Stimulated activated naive CD8-positive, alpha-beta T cell treated with anti-CD3 and anti-CD28 coated beads, Interleukin-15, amount 100 ng/mL, for 72 hours (primary cell): Measurements from ENCODE around the gene FGF12.
"Not testable (repeated sequence)": the region's sequence is repeated elsewhere in the genome, so short reads cannot be mapped to it uniquely, and the experiment has no call there.

Experiments
- ATAC-seq: fragments of 150-1000 bp; cut with Tn5 transposase; 2 replicates; pipeline ENCODE4 v1.10.0; 2021; ENCODE audit warnings: mild to moderate bottlenecking, moderate library complexity
- DNase-seq, 2 donors: peaks; one replicate each; pipeline ENCODE4 v3.0.0; 2021 to 2022
- H3K27ac Mint-ChIP-seq, 2 donors: one replicate each; pipeline ENCODE4 v1.8.0; 2022; ENCODE audit warnings: mild to moderate bottlenecking in 2 of 2, mixed read lengths in 2 of 2, moderate library complexity in 2 of 2
- H3K27me3 Mint-ChIP-seq: one replicate; pipeline ENCODE4 v1.8.0; 2022; ENCODE audit warnings: mixed read lengths
- H3K4me1 Mint-ChIP-seq: one replicate; pipeline ENCODE4 v1.8.0; 2022; ENCODE audit warnings: mild to moderate bottlenecking, mixed read lengths
- H3K4me3 Mint-ChIP-seq, 2 donors: one replicate each; pipeline ENCODE4 v1.8.0; 2022; ENCODE audit warnings: mild to moderate bottlenecking in 2 of 2, mixed read lengths in 2 of 2, moderate library complexity in 1 of 2
- H3K9me3 Mint-ChIP-seq, 2 donors: one replicate each; pipeline ENCODE4 v1.8.0; 2022; ENCODE audit warnings: mixed read lengths in 2 of 2

FGF12 gene

DNA sequence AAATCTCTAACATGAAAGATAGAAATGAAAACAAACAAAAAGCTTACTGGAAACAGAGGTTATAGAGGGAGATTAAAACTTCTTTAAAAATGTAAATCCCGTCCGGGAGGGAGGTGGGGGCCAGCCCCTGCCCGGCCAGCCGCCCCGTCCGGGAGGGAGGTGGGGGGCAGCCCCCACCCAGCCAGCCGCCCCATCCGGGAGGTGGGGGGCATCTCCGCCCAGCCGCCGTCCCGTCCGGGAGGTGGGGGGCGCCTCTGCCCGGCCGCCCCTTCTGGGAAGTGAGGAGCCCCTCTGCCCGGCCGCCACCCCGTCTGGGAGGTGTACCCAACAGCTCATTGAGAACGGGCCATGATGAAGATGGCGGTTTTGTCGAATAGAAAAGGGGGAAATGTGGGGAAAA lies 16.2 kb downstream of the FGF12 start:
- H3K4me1 Mint-ChIP-seq, H3K4me3 Mint-ChIP-seq, H3K27me3 Mint-ChIP-seq, H3K9me3 Mint-ChIP-seq, H3K27ac Mint-ChIP-seq, DNase-seq: not testable (repeated sequence)
- peak; percentile 56 for ATAC-seq

DNA sequence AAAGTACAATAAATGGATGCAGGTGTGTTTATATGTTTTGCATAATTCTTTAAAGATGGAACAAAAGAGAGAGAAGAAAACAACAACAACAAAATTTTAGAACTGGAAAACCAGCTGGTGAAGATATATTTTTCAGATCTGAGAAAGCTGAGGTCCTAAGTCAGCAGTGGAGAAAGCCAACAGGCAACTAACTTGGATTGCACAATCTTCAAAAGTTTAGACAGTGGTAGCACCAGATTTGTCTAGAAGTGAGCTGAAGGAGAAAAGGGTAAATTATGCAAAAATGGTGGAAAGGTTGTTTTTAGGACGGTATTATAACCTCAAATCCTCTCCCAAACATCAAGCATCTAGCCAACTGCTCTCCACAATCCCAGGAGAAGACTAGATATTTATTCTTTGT lies 17.0 kb downstream of the FGF12 start:
- DNase-seq = no peak
- Mint-ChIP-seq H3K27ac (no peak overlapping the region), H3K4me3 (no peak overlapping the region), H3K9me3 (peaks cover 0 to 6% of the 10 kb centered on the region in 2 donors), H3K27me3 (no peaks in the 10 kb centered on the region), H3K4me1 (no peaks in the 10 kb centered on the region)
- ATAC-seq = no peak

DNA sequence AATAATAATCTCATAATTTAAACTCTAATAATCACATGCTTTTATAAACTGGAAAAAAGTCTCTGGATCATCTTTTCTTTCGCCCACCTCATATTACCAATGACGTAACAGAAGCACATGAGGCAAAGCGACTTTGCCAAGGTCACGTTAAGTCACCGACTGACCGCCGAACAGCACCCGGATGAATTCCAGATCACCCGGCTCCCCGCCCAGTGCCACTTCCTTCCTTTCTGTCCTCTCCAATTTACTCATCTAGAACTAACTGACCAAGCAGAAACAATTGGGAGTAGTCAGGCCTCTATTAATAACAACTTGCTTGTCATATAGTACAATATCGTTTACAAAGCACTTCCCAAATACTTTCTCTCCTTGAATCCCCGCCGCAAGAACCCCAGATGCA lies 21.1 kb downstream of the FGF12 start:
- Mint-ChIP-seq H3K4me1 (no peaks in the 10 kb centered on the region), H3K9me3 (peaks cover 0 to 6% of the 10 kb centered on the region in 2 donors), H3K4me3 (no peak overlapping the region), H3K27ac (no peak overlapping the region), H3K27me3 (no peaks in the 10 kb centered on the region)
- DNase-seq = no peak
- ATAC-seq = no peak

DNA sequence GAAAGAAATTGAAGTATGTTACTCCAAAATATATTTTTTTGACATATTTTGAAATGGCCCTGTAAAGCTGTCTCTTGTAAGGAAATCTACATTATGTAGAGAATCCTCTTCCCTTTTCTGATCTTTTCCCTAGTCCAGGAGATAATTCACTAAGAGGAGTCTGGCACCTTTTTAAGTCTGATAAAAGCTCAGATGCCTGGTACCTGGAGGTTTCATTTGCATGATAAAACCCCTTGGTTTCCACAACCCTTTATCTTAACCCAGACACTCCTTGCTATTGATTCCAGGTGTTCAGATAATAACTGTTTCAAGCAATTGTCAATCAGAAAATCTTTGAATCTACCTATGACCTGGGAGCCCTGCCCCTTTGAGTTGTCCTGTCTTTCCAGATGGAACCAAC lies 26.5 kb downstream of the FGF12 start:
- H3K4me3 Mint-ChIP-seq = no peak overlapping the region
- H3K4me1 Mint-ChIP-seq = no peaks in the 10 kb centered on the region
- H3K27ac Mint-ChIP-seq = no peak overlapping the region
- no peak for DNase-seq
- no peak for ATAC-seq
- H3K27me3 Mint-ChIP-seq = no peaks in the 10 kb centered on the region
- no peaks in the 10 kb centered on the region for H3K9me3 Mint-ChIP-seq

DNA sequence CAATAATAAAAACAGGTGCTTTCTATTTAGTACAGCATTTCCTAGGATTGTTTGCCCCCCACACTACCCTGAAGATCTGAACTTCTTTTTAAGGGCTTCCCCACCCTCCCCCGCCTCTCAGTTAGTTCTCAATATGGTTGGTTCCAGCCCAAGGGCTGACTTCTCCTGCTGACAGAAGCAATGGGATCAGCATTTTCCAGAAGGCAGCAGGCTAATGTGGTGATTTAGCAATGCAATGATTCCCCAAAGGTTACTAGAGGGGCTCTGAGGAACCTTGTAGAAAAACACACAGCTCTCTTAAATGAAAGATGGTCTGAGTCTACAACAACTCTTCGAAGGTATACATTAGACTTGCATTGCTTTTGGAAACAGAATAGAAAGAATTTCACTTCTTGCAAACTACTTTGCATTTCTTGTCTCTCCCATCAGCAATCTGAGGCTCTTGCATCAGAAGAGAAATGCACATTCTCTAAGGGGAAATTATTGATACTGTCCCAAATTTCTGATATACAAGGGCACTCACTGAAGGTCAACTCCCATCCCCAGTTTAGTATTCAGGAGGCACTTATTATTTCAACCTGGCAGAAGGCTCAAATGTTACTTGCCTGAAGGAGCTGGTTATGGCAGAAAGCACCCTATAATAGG lies 30.3 kb downstream of the FGF12 start:
- Mint-ChIP-seq H3K9me3 (no peaks in the 10 kb centered on the region), H3K4me1 (no peaks in the 10 kb centered on the region), H3K27ac (no peak overlapping the region), H3K27me3 (no peaks in the 10 kb centered on the region), H3K4me3 (no peak overlapping the region)
- DNase-seq = no peak
- ATAC-seq = no peak

DNA sequence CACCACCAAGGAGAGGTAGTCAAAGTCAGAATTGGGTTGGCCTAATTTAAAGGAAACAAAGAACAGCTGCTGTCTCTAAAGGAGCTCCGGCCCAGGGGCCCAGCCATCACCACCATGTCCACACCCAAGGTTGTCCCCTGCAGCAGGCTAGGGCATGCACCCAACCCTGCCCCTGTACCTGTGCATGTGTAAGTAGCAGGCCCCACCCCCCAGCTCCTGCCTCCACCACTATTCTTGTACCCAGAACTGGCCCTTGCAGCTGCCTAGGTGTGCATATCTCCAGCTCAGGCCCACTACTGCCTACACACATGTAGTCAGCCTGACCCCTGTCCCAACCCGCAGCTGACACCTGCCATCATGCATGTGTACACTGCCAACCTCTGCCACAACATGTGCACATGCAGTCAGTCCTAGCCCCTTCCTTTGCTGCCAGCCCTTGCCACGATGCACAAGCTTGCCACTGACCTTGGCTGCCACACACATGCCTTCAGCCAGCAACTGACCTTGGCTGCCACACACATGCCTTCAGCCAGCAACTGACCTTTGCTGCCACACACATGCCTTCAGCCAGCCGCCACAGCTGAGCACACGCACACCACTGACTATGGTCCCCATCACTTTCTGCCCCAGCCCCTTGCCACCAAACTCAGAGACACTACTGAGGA lies 39.7 kb downstream of the FGF12 start:
- ATAC-seq = no peak
- Mint-ChIP-seq H3K9me3 (peaks cover 5 to 21% of the 10 kb centered on the region in 2 donors), H3K27ac (no peak overlapping the region), H3K4me3 (no peak overlapping the region), H3K4me1 (no peaks in the 10 kb centered on the region), H3K27me3 (peaks cover 9% of the 10 kb centered on the region)
- no peak for DNase-seq

DNA sequence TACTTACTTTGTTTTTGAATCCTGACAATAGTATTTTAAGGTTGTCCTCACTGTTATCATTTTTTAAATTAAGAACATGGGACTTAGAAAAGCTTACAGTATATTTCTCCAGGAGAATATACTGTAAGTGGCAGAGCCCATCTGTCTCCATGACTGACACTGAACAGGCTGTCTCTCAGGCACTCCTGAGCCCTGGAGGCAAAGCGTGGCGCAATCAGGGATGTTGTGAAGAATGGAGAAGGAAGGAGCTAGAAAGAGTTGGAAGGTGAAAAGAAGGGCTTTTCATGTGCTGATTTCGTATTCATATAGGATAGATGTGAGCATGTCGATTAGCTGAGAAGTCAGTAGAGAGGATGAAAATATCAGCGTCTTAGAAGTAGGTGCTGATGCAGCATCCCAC lies 41.5 kb downstream of the FGF12 start:
- peaks cover 9% of the 10 kb centered on the region for H3K27me3 Mint-ChIP-seq
- H3K4me3 Mint-ChIP-seq = no peak overlapping the region
- no peak overlapping the region for H3K27ac Mint-ChIP-seq
- no peaks in the 10 kb centered on the region for H3K4me1 Mint-ChIP-seq
- ATAC-seq (no peak), DNase-seq (no peak)
- peaks cover 3 to 21% of the 10 kb centered on the region in 2 donors for H3K9me3 Mint-ChIP-seq

DNA sequence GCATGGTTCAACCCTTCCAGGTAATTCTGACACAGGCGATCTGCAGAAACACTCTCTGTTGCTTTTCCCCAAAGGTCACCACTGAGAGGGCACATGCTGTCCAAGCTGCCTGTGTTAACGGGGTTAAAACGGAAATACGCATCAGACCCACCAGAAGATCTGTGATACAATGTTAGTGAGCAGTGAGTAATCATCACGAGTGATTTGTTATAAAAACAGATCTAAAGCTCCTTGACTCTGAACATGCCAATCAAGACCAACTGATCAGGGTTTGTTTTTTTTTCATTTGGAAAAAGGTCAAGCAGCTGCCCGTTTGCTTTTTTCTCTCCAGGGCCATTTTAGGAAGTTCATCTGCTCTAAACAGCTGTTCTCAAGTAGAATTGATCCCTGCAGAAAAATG lies 43.2 kb downstream of the FGF12 start:
- no peak for ATAC-seq
- peaks cover 22% of the 10 kb centered on the region for H3K27me3 Mint-ChIP-seq
- no peak for DNase-seq

DNA sequence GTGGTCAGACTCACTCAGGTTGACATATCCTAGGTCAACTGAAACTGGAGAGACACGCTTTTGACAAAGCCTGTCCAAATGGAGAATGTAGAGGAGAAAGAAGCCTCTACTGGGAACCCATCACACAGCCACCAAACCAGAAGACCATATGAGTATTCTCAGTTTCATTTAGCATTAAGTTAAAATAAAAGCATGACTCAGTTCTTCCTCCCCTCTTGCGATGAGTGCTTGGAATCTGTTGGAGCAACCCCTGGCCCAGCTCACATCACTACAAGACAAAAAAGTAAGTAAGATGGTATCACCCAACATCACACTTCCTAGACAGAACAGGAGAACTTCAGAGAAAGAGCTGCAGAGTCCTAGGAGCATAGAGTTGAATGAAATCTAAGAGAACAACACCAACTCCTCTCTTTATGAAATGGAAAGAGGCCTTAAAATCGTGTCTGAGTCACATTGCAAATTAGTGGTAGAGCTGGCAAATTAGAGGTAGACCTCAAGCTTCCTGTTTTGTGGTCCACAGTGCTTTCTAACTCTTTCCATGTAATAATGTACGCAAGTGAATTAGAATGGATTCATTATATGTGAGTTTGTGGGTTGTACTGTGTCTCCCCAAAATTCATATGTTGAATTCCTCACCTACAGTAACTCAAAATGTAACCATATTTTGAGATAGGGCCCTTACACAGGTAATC lies 51.2 kb downstream of the FGF12 start:
- Mint-ChIP-seq H3K27me3 (peaks cover 35% of the 10 kb centered on the region), H3K9me3 (peaks cover 4 to 20% of the 10 kb centered on the region in 2 donors), H3K4me1 (peaks cover 12% of the 10 kb centered on the region), H3K27ac (peak overlapping the region; percentile 94 to 96), H3K4me3 (peak overlapping the region; percentile 50 to 62)
- ATAC-seq (peak; percentile 91), DNase-seq (peak; percentile 34 to 55)

More for the DNA sequence above, 43.2 kb downstream of the FGF12 start:
- Mint-ChIP-seq H3K4me3 (no peak overlapping the region), H3K27ac (no peak overlapping the region), H3K9me3 (peaks cover 0 to 19% of the 10 kb centered on the region in 2 donors), H3K4me1 (no peaks in the 10 kb centered on the region)

DNA sequence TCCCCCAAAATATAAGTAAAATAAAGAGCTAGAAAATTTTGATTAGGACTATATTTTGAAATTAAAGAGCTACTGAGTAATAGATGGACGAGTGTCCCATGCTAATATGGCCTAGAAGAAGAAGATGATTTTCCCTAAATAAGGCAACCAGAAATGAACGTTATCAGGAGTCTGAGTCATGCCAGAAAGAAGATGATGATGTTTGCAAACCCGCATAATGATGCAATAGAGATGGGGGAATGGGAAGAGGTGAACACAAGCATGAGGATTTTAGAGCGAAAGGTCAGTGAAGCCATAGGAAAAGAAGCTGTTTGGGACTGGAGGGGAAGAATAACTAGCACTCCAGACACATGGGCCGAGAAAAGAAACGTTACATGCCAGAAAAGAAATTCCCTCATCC lies 71.7 kb downstream of the FGF12 start:
- no peaks in the 10 kb centered on the region for H3K9me3 Mint-ChIP-seq
- no peak overlapping the region for H3K4me3 Mint-ChIP-seq
- DNase-seq (no peak), ATAC-seq (no peak)
- no peaks in the 10 kb centered on the region for H3K27me3 Mint-ChIP-seq
- H3K4me1 Mint-ChIP-seq = no peaks in the 10 kb centered on the region
- H3K27ac Mint-ChIP-seq = no peak overlapping the region

DNA sequence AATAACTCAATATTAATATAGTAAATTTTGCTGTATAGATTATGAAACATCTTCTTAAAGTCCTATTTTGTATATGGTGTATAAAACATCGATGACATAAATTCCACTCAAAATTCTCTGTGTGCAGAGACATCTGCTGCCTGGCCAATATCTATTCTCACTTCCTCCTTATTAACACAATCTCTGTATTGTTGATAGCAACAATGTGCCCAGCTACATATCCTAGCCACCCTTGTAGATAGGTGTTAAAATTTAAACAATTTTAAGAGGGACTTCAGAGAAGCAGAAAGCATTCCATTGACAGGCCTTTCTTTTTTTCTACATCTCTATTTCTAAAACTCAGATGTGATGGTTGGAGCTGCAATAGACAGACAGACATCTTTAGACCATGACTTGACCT lies 72.3 kb downstream of the FGF12 start:
- no peak overlapping the region for H3K27ac Mint-ChIP-seq
- no peaks in the 10 kb centered on the region for H3K4me1 Mint-ChIP-seq
- H3K27me3 Mint-ChIP-seq = no peaks in the 10 kb centered on the region
- H3K9me3 Mint-ChIP-seq = no peaks in the 10 kb centered on the region
- no peak overlapping the region for H3K4me3 Mint-ChIP-seq
- ATAC-seq = no peak
- DNase-seq = no peak

DNA sequence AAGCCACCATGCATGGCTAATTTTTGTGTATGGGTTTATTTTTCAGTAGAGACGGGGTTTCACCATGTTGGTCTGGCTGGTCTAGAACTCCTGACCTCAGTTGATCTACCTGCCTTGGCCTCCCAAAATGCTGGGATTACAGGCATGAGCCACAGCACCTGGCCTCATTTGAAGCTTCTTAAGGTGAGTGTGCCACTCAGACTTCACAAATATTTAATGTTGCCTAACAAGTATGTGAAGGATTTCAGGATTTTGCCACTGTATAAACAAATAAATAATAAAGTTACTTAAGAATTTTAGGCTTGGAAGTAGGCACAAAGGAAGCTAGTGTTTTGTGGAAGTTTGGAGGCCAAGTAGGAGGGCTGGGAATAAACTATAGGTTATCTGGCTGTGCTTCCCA lies 73.5 kb downstream of the FGF12 start:
- H3K27ac Mint-ChIP-seq = no peak overlapping the region
- no peak overlapping the region for H3K4me3 Mint-ChIP-seq
- DNase-seq (no peak), ATAC-seq (no peak)
- H3K27me3 Mint-ChIP-seq = no peaks in the 10 kb centered on the region
- H3K9me3 Mint-ChIP-seq = no peaks in the 10 kb centered on the region
- no peaks in the 10 kb centered on the region for H3K4me1 Mint-ChIP-seq

DNA sequence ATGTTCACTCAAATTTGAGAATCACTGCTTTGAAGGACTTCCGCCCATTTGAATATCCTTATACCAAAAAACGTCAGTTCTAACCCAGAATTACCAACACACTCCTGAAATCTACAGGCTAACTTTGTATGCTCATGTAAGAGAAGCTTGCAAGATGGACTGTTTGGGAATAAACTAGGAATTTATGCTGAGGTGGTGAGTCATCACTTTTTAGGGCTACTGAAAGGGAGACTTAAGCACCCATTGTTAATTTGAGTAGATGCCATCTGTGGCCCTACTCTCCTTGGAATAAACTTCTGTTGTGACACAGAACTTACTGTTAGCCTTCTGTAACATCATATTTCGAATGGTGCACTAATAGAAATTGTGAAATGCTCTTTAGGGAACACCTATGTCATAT lies 74.6 kb downstream of the FGF12 start:
- ATAC-seq (no peak), DNase-seq (no peak)
- Mint-ChIP-seq H3K27me3 (no peaks in the 10 kb centered on the region), H3K4me1 (no peaks in the 10 kb centered on the region), H3K27ac (no peak overlapping the region), H3K4me3 (no peak overlapping the region), H3K9me3 (no peaks in the 10 kb centered on the region)

DNA sequence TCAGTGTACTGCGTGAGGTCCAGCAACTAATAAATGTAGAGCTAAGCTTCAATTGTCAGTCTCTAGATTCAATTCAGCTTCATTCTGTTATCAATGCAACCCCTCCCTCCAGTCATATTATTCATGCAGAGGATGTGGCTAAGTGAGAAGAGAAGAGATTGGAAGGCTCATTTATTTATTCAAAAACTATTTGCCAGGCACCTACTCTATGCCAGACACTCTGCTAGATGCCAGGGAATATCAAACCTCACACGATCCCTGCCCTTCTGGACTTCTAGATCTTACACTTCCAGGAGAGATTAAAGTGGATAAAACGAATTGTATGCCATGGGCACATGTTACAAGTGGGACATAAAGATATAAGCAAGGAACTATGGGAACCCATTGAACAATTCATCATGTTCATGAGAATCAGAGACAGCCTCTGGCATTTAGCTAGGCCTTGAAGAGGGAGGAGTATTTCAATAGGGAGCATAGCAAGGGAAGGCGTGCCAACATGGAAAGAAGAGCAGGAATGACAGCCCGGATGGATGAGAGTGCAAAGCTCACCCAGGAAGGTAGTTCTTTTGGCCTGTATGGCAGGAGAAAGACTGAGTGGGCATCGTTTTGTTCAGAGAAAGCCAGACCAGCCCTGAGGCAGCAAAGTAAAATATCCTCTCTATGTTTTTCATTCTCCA lies 75.4 kb downstream of the FGF12 start:
- no peak for DNase-seq
- Mint-ChIP-seq H3K4me1 (no peaks in the 10 kb centered on the region), H3K4me3 (no peak overlapping the region), H3K27ac (no peak overlapping the region), H3K9me3 (no peaks in the 10 kb centered on the region), H3K27me3 (no peaks in the 10 kb centered on the region)
- ATAC-seq = no peak

DNA sequence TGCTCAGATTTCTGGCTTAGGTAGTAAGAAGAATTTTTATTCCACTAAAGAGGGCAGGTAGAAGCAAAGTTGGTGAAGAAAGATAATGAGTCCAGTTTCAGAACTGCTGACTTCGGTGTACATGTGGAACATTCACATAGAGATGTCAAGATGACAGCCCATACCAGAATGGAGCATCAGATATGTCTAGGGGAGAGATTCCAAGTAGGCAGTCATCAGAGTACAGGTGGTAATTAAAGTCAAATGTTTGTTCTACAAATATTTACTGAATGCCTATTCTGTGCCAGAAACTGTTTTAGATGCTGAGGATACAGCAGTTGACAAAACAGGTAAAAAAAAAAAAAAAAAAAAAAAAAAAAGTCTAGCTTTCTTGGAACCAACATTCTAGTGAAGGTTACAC lies 81.9 kb downstream of the FGF12 start:
- no peak overlapping the region for H3K27ac Mint-ChIP-seq
- H3K4me1 Mint-ChIP-seq = no peaks in the 10 kb centered on the region
- H3K4me3 Mint-ChIP-seq = no peak overlapping the region
- H3K9me3 Mint-ChIP-seq = no peaks in the 10 kb centered on the region
- DNase-seq = no peak
- ATAC-seq = no peak
- peaks cover 8% of the 10 kb centered on the region for H3K27me3 Mint-ChIP-seq

DNA sequence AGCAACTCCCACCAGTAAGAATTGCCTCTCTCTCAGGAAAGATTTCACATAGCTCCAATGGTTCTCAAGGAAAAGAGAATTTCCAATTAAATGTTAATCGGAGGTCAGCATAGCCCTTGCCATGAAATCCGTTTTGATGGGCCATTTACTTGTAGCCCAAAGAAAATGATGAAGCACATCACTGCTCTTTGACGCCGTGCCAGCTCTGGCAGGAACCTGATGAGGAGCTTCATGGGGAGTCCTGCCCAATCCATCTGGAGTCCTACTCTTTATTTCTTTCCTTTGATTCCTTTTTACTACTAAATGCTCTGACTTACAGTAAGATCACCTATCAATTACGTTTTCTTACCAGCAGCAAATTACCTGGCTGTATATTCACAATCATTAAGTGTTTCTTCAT lies 84.7 kb downstream of the FGF12 start:
- DNase-seq (no peak), ATAC-seq (no peak)
- H3K4me3 Mint-ChIP-seq = no peak overlapping the region
- H3K4me1 Mint-ChIP-seq = no peaks in the 10 kb centered on the region
- peaks cover 8% of the 10 kb centered on the region for H3K27me3 Mint-ChIP-seq
- no peak overlapping the region for H3K27ac Mint-ChIP-seq
- no peaks in the 10 kb centered on the region for H3K9me3 Mint-ChIP-seq
